Parathyroid adenoma (tissue), 2 donors: Measurements from ENCODE around the gene ZEB1.

Experiments used
- H2AFZ ChIP-seq: fragments of 300-600 bp; sonication (generic); one replicate; pipeline ENCODE4 v1.7.0; 2017; ENCODE audit warnings: antibody characterized with exemption, mild to moderate bottlenecking
- H3K27ac ChIP-seq: fragments of 300-600 bp; sonication (generic); one replicate; pipeline ENCODE4 v1.7.0; 2017
- H3K27me3 ChIP-seq: fragments of 300-600 bp; sonication (generic); one replicate; pipeline ENCODE4 v1.7.0; 2017; ENCODE audit warnings: low read length; ENCODE audit not compliant: control insufficient read depth, insufficient read depth
- H3K36me3 ChIP-seq: fragments of 300-600 bp; sonication (generic); one replicate; pipeline ENCODE4 v1.7.0; 2017; ENCODE audit warnings: low read length; ENCODE audit not compliant: control insufficient read depth, insufficient read depth
- H3K4me1 ChIP-seq: fragments of 300-600 bp; sonication (generic); one replicate; pipeline ENCODE4 v1.7.0; 2017; ENCODE audit warnings: control low read depth
- H3K4me2 ChIP-seq: fragments of 300-600 bp; sonication (generic); one replicate; pipeline ENCODE4 v1.7.0; 2017; ENCODE audit warnings: low read length
- H3K4me3 ChIP-seq: fragments of 300-600 bp; sonication (generic); one replicate; pipeline ENCODE4 v1.7.0; 2017; ENCODE audit warnings: low read depth, low read length
- H3K79me2 ChIP-seq: fragments of 300-600 bp; sonication (generic); one replicate; pipeline ENCODE4 v1.7.0; 2017; ENCODE audit warnings: control low read depth
- H3K9ac ChIP-seq: fragments of 300-600 bp; sonication (generic); one replicate; pipeline ENCODE4 v1.7.0; 2017; ENCODE audit warnings: mild to moderate bottlenecking
- H3K9me3 ChIP-seq: fragments of 300-600 bp; sonication (generic); one replicate; pipeline ENCODE4 v1.7.0; 2017; ENCODE audit warnings: low read length; ENCODE audit not compliant: control insufficient read depth
- CTCF ChIP-seq: fragments of 300-600 bp; sonication (generic); IDR thresholded peaks from one replicate; pipeline ENCODE4 v1.7.0; 2017; ENCODE audit warnings: antibody characterized with exemption, mild to moderate bottlenecking
- donor health status: primary hyperparathyroidism.

The ZEB1 gene

GRCh38 chr10:31431021-31431420 is 112.0 kb downstream of the ZEB1 start:
- Histone ChIP-seq H3K27me3 (no peaks in the 10 kb centered on the region), H3K27ac (no peak overlapping the region), H3K9me3 (no peaks in the 10 kb centered on the region), H3K79me2 (no peaks in the 10 kb centered on the region), H3K4me3 (no peak overlapping the region), H3K4me1 (no peaks in the 10 kb centered on the region), H3K4me2 (no peak overlapping the region), H3K9ac (no peak overlapping the region), H3K36me3 (no peaks in the 10 kb centered on the region), H2AFZ (no peak overlapping the region)
- TF ChIP-seq CTCF, result no peak

GRCh38 chr10:31437959-31438358 is 118.9 kb downstream of the ZEB1 start:
- no peak overlapping the region for H2AFZ ChIP-seq
- TF ChIP-seq CTCF, result no peak
- no peaks in the 10 kb centered on the region for H3K9me3 ChIP-seq
- H3K4me1 ChIP-seq, result no peaks in the 10 kb centered on the region
- H3K9ac ChIP-seq, result no peak overlapping the region
- H3K79me2 ChIP-seq, result no peaks in the 10 kb centered on the region
- H3K4me3 ChIP-seq, result no peak overlapping the region
- H3K4me2 ChIP-seq, result no peak overlapping the region
- no peak overlapping the region for H3K27ac ChIP-seq
- no peaks in the 10 kb centered on the region for H3K36me3 ChIP-seq
- no peaks in the 10 kb centered on the region for H3K27me3 ChIP-seq

GRCh38 chr10:31451766-31452165 is 132.8 kb downstream of the ZEB1 start:
- H3K36me3 ChIP-seq, result no peaks in the 10 kb centered on the region
- H3K9ac ChIP-seq, result no peak overlapping the region
- H3K4me2 ChIP-seq, result no peak overlapping the region
- no peak overlapping the region for H3K27ac ChIP-seq
- no peak overlapping the region for H3K4me3 ChIP-seq
- H3K9me3 ChIP-seq, result no peaks in the 10 kb centered on the region
- no peak overlapping the region for H2AFZ ChIP-seq
- no peak for TF ChIP-seq CTCF
- no peaks in the 10 kb centered on the region for H3K4me1 ChIP-seq
- no peaks in the 10 kb centered on the region for H3K27me3 ChIP-seq
- no peaks in the 10 kb centered on the region for H3K79me2 ChIP-seq

- Histone ChIP-seq H3K36me3 (no peaks in the 10 kb centered on the region), H3K79me2 (no peaks in the 10 kb centered on the region), H3K27me3 (no peaks in the 10 kb centered on the region), H3K4me3 (no peak overlapping the region), H3K4me2 (no peak overlapping the region), H3K4me1 (no peaks in the 10 kb centered on the region), H2AFZ (no peak overlapping the region), H3K9me3 (no peaks in the 10 kb centered on the region), H3K27ac (no peak overlapping the region), H3K9ac (no peak overlapping the region)
- no peak for TF ChIP-seq CTCF
Measured at GRCh38 chr10:31456468-31456867, 137.5 kb downstream of the ZEB1 start.

GRCh38 chr10:31457858-31458257 is 138.8 kb downstream of the ZEB1 start:
- no peaks in the 10 kb centered on the region for H3K27me3 ChIP-seq
- no peak overlapping the region for H3K9ac ChIP-seq
- no peak overlapping the region for H3K4me3 ChIP-seq
- no peaks in the 10 kb centered on the region for H3K36me3 ChIP-seq
- TF ChIP-seq CTCF, result no peak
- no peak overlapping the region for H3K27ac ChIP-seq
- no peaks in the 10 kb centered on the region for H3K4me1 ChIP-seq
- no peak overlapping the region for H2AFZ ChIP-seq
- no peak overlapping the region for H3K4me2 ChIP-seq
- H3K79me2 ChIP-seq, result no peaks in the 10 kb centered on the region
- H3K9me3 ChIP-seq, result no peaks in the 10 kb centered on the region
